ENCODE data around the gene EPAS1.

DNA sequence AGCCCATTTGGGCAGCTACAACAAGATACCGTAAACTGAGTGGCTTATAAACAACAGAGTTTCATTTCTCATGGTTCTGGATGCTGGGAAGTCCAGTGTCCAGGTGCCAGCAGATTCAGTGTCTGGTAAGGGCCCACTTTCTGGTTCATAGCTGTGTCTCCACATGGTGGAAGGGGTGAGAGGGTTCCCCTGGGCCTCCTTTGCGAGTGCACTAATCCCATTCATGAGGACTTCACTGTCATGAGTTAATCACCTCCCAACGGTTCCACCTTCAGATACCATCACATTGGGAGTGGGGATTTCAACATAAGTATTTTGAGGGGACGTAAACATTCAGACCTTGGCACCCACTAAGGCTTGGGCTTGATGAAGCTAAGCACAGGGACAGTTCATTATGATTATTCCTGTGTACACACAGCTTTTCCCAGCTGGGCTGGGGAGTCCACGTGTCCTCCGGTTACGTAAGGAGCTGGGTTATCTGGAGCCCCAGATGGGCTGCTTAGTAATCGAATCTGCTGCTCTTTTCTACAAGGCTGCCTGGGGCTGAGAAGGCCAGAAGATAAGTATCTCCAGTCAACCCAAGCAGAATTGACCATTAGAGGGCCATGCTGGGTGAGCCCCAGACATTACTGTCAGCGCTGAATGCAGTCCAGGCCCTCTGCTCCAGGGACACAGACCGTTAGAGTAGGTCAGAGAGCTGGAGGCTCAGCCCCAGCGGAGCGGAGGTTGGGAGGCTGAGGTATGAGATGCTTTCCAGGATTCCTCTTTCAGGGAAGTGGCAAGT lies 42.7 kb downstream of the EPAS1 start:
- TF ChIP-seq CTCF (IDR thresholded peaks at IDR 0.05; ENCODE audit: control extremely low read depth in 1 of 3, insufficient read depth in 1 of 3, low read depth in 1 of 3, low read length in 3 of 3) (no peak), POLR2AphosphoS5 (IDR thresholded peaks at IDR 0.05; ENCODE audit: low read depth, low read length) (no peak), JUND (IDR thresholded peaks at IDR 0.05; ENCODE audit: low read length) (no peak), EZH2 (IDR thresholded peaks at IDR 0.05; ENCODE audit: low read depth, low read length, severe bottlenecking) (no peak), POLR2A (IDR thresholded peaks at IDR 0.05; ENCODE audit: control extremely low read depth in 1 of 2, low read depth in 2 of 2, low read length in 2 of 2) (no peak), RAD21 (IDR thresholded peaks at IDR 0.05 in 1 of 2, conservative IDR thresholded peaks at IDR 0.05 in 1 of 2; ENCODE audit: low read depth in 2 of 2, low read length in 2 of 2) (no peak), SIN3A (conservative IDR thresholded peaks at IDR 0.05 in 1 of 2, IDR thresholded peaks at IDR 0.05 in 1 of 2; ENCODE audit: low read depth in 1 of 2, low read length in 2 of 2) (no peak), CHD2 (IDR thresholded peaks at IDR 0.05; ENCODE audit: low read length) (no peak), ZNF274 (IDR thresholded peaks at IDR 0.05; ENCODE audit: borderline replicate concordance, extremely low read depth, low read length) (no peak), NRF1 (IDR thresholded peaks at IDR 0.05; ENCODE audit: low read depth, low read length) (no peak), SUZ12 (IDR thresholded peaks at IDR 0.05; ENCODE audit: low read length) (no peak)
